Stimulated activated CD8-positive, alpha-beta memory T cell treated with anti-CD3 and anti-CD28 coated beads, Interleukin-12 subunit alpha, Interleukin-12 subunit beta, amount 100 ng/mL, for 24 hours (primary cell): ENCODE results near the gene VWC2L.

Experiments
- DNase-seq: peaks from one replicate; pipeline ENCODE4 v3.0.0-alpha.2; 2020; ENCODE audit errors: extremely low read depth

Gene VWC2L

GRCh38 chr2:214465363-214466146 is 54.7 kb downstream of the VWC2L start:
- no peak for DNase-seq

GRCh38 chr2:214469728-214470127 is 58.9 kb downstream of the VWC2L start:
- DNase-seq: no peak

DNA sequence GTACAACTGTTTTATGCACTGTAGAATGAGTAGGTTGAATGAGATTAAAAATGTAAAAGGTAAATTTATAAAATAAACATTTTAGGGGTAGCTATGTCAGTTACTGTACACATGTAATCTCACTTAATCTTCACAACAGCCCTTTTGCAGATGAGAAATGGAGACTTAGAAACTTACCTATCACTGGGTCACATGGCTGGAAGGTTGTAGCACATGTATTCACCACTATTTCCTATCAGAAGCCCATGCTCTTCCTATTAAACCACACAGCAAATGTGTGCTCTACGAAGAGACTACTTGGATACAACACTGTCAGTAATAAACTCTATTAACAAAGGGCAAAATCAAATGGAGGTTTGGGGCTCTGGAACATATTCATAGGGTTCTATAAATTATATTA is 60.5 kb downstream of the VWC2L start:
- DNase-seq: no peak

GRCh38 chr2:214471990-214472389 is 61.1 kb downstream of the VWC2L start:
- no peak for DNase-seq

GRCh38 chr2:214477305-214477704 is 66.5 kb downstream of the VWC2L start:
- DNase-seq: no peak

DNA sequence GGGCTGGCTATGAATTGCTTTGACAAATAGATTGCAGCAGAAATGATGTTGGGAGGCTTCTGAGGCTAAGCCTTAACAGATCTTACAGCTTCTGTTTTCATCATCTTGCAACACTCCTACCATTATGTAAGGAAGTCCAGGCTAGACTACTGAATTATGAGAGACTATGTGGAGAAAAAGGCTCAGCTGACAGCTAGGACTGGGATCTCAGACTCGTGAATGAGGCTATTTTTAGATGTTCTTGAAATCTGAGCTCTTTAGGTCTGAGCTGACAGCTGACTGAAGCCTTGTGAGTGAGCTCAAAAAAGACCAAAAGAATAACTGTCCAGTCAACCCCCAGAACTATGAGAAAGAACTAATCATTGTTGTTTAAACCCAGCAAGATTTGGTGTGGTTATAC is 70.3 kb downstream of the VWC2L start:
- no peak for DNase-seq

GRCh38 chr2:214482728-214483127 is 71.9 kb downstream of the VWC2L start:
- no peak for DNase-seq

- DNase-seq: no peak
Observed at GRCh38 chr2:214484239-214484638, 73.4 kb downstream of the VWC2L start.

DNA sequence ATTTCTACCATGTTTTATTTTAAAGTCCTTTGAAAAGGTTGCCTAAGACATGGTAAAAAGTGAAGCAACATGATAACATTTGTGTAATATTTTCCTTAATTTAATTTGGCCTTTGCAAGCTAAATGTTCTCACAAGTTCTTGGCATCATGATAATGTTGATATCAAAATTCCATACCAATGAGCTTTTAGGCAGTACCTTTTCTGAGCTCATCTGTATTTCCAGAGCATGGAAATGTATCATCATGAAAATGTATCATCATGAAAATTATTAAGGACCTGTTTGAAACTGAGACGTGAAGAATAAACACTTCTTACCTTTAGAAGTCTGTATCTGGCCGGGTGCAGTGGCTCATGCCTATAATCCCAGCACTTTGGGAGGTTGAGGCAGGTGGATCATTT is 73.8 kb downstream of the VWC2L start:
- no peak for DNase-seq

DNA sequence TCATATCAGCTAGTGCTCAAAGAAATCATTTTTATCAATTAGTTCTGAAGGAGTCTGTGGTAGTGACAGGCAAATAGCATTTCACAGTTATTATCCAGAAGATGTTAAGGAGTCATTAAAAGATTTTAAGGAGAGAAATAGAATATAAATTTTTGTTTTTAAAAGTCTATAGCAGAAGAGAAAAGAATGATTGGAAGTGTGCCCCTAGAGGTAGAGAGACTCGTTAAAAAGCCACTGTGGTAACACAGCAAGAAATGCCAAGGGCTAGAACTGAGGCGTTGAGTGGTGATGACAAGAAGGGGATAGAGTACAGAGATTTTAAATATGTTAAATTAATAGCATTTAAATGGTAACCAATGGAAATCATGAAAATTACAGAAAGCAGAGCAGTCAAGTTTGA is 78.3 kb downstream of the VWC2L start:
- DNase-seq: no peak

GRCh38 chr2:214489702-214490101 is 78.8 kb downstream of the VWC2L start:
- DNase-seq: no peak

DNA sequence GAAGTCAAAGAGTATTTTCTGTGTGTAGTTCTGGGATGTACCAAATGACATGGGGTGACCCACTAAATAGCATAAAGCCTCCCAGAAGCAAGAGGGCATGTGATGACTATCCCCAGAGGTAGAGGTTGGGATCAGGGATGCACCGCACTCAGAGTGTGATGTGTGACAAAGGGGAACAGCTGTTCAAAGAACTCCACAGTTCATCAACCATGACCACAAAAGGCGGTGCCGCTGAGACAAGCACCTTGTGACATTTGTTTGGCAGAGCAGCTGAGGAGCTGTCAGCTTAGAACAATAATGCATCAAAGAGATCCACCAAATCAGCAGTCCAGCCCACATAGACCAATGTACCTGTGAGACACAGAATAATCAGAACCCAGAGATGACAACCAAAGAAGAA is 81.3 kb downstream of the VWC2L start:
- no peak for DNase-seq

- DNase-seq: no peak
Observed at GRCh38 chr2:214492608-214493007, 81.8 kb downstream of the VWC2L start.

DNA sequence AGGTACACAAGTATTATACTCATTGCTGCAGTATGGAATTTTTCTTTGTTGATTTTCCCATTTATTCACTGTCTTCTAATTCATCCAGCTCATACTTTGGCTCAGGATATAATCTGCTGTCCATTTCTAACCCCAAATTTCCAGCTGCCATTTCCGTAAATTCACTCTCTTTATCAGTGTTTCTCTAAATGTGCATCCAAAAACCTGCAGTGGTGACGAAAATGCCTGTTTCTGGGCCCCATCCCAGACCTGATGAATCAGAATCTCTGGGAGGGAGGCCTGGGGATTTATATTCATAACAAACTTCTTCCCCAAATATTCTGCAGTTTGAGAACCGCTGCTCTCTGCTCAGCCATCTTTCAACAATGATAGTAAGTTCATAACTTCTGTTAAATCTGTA is 86.6 kb downstream of the VWC2L start:
- no peak for DNase-seq

GRCh38 chr2:214503568-214503967 is 92.7 kb downstream of the VWC2L start:
- no peak for DNase-seq

DNA sequence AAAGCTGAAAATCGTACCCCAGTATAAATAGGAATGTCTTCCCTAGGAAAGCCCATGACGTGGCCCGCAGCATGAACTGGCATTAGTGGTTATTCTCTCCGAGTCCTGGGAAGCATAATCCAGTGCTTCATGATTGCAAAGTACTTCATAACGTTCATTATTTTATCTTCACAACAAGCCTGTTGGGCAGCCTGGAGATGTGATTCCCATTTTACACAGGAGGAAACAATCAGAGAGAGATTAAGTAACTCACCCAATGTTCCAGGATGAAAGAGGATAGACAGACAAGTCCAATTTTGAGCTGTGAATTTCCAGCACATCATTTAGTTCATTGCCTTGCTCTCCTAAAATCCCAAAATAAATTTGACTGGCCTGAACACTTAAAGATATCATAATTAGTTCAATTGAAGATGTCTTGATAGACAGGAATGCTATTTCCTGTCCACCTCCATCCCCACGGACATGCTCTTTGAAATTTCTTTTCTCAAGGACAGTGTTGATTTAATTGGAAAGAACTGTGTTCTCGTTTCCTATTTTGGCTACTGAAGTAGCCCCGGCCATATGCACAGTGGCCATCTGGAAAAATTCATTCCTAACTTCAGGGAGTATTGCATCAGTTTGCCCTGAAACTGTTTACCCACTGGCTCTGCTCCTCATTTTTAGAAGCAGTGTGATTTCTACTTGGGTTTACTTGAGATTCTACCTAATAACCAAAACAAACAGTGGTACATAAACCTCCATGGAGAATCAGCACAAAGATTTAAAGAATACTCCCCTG is 93.9 kb downstream of the VWC2L start:
- no peak for DNase-seq

DNA sequence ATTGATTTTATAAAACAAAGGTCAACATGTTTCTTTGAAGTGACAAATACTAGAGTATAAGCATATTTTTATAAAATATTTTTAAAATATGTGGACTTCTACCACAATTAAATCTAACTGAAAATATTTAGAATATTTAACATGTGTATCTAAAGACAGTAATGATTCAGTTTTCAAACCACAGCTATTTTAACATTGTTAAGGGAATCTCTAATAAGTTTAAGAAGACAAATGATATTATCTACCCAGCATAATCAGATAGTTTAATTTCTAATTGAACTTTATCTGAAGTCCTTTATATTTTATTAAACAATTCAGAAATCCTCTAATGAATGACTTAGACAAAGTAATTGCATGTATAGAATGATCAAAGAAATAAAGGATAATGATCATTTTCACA is 96.2 kb downstream of the VWC2L start:
- no peak for DNase-seq

DNA sequence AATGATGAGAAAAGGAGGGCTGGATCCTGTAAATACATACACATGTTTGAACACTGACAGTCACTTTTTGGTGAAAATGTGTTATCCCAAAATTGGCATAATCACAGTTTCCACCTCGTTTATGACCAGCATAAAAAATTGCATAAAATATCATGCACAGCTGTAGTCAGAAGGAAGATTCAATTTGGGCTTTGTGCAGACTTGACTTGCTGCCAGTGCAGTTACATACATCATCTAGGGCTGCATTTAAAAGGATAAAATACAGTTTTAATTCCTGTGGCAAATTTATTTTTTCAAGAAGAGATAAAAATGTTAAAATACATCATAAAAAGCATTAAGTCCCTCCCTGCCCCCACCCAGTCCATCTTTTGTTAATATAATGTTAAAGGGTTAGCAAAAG is 103.8 kb downstream of the VWC2L start:
- DNase-seq: no peak

- no peak for DNase-seq
Observed at GRCh38 chr2:214515111-214515510, 104.3 kb downstream of the VWC2L start.

DNA sequence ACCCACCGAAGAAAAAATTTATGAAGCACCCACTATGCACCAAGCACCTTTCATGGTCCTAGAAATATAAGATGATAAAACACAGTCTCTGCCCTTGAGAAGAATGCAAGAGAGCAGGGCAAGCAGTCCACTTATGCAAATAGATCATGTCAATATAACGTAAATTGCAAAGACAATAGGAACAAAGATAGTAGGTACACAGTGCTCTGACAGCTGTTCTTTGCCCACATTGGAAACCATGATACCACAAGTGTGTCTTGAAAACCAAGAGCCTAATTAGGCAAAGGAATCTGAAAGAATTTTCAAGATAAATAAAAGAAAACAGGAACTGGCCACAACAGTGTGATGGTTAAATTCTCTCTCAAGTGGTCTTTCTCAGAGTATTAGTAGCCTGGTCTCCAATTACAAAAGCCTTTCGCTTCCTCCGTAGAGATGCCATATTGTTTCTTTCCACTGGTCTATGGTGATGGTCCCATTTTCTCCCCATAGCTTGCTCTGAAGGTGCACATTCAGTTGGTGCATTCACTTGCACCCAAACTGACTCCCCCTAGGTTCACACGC is 108.5 kb downstream of the VWC2L start:
- DNase-seq: no peak

- no peak for DNase-seq
Observed at GRCh38 chr2:214529021-214529420, 118.2 kb downstream of the VWC2L start.

DNA sequence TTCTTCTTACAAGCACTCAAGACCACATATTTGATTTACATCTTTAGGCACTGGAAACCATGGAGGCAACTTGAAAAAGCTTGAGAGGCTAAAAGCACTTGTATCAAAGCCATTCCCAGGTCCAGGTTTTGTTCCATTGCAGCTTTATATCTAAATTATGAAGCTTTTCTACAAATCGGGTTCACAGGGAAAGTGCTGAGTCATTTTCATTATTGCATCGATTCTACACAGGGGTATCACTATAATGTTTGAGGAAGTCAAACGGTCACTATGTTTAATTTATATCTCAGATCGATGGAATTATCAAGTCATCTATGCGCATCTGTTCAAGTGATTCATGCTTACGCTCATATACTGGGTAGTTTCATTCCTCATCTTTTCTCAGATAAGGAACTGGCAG is 118.7 kb downstream of the VWC2L start:
- DNase-seq: no peak

- DNase-seq: no peak
Observed at GRCh38 chr2:214533541-214533940, 122.7 kb downstream of the VWC2L start.
